Right lobe of liver (tissue), 6 donors: ENCODE results near the gene SLC22A4. TPM values are rescaled to one million over a fixed set of nuclear protein-coding genes. Genes with fewer than 3 reads are reported as not detected.

ENCODE experiments used
- ATAC-seq, 4 donors: fragments of 200-7000 bp; cut with Tn5 transposase; one replicate each; pipeline ENCODE4 v1.9.1; 2020; ENCODE audit warnings: mild to moderate bottlenecking in 4 of 4, moderate library complexity in 4 of 4
- DNase-seq, 3 donors: peaks; one replicate each; pipeline ENCODE4 v3.0.0-alpha.2; 2020
- H3K27ac ChIP-seq, 3 donors: fragments of 200-600 bp; one replicate each; pipeline ENCODE4 v1.8.0; 2022
- H3K27me3 ChIP-seq, 2 donors: fragments of 200-600 bp; one replicate each; pipeline ENCODE4 v1.8.0; 2022
- H3K36me3 ChIP-seq, 4 donors: fragments of 200-600 bp; sonication (generic) in 1 of 4; one replicate each; pipeline versions ENCODE4 v1.5.1 to v1.8.0; 2017 to 2022; ENCODE audit warnings: control low read depth in 1 of 4
- H3K4me1 ChIP-seq, 4 donors: fragments of 200-600 bp; sonication (generic) in 1 of 4; one replicate each; pipeline versions ENCODE4 v1.5.1 to v1.8.0; 2017 to 2022; ENCODE audit warnings: control low read depth in 1 of 4
- H3K4me3 ChIP-seq, 3 donors: fragments of 200-600 bp; one replicate each; pipeline ENCODE4 v1.8.0; 2022
- H3K9me3 ChIP-seq, 4 donors: fragments of 200-600 bp; sonication (generic) in 1 of 4; one replicate each; pipeline versions ENCODE4 v1.5.1 to v1.8.0; 2017 to 2022; ENCODE audit warnings: control low read depth in 1 of 4
- CTCF ChIP-seq, 4 donors: fragments of 200-600 bp in 3 of 4; fragments of 450-650 bp in 1 of 4; IDR thresholded peaks; one replicate each; pipeline versions ENCODE4 v1.5.1 to v1.8.0; 2016 to 2022; ENCODE audit warnings: antibody characterized with exemption in 4 of 4, mild to moderate bottlenecking in 2 of 4
- POLR2A ChIP-seq: fragments of 450-650 bp; IDR thresholded peaks from one replicate; pipeline ENCODE4 v1.6.1; 2017; ENCODE audit warnings: antibody characterized with exemption, mild to moderate bottlenecking
- WGBS: methylation state at CpG from one replicate; pipeline ENCODE4 v1.1.6; 2018; ENCODE audit warnings: low coverage, low lambda C conversion rate; ENCODE audit not compliant: insufficient coverage; ENCODE audit errors: missing lambda C conversion rate; 5-methylcytosine and 5-hydroxymethylcytosine counted together
- intact Hi-C, 2 donors: fragments of 100-400 bp; cut with DNase I; formaldehyde crosslinking; loops; one replicate each; pipeline versions ENCODE4 v1.11.2 to v1.14.1; 2022
- total RNA-seq, 6 experiments: library from RNA; depleted of rRNA in 2 of 6; stranded (reverse); fragments of >200 nt in 2 of 6; fragmentation: NEBNext Ultra II Directional in 3 of 6; extraction: Animal tissue kit (Norgen Biotek cat#: 25700) in 3 of 6; gene quantifications; one replicate each; pipeline versions ENCODE4 v1.1.0 to v1.2.4, GENCODE V29; 2016 to 2023
- donor health status: DM: no; HTN: yes; CAD: no.
- donor health status: DM: no; HTN: no; CAD: no.
- donor health status: DM: no; HTN: no; CAD: no.
- donor health status: DM: no; HTN: yes; CAD: no.
- donor health status: DM: no; HTN: yes; CAD: no.

SLC22A4 gene
- total RNA-seq, 6 experiments from 2014 or later = 0.31 to 0.59 (median 0.36) TPM

GRCh38 chr5:132365213-132365612 lies 71.0 kb downstream of the SLC22A4 start:
- Histone ChIP-seq H3K27ac (no peak overlapping the region), H3K4me1 (peaks cover 0 to 30% (median 10%) of the 10 kb centered on the region in 4 donors), H3K27me3 (no peaks in the 10 kb centered on the region), H3K9me3 (no peaks in the 10 kb centered on the region), H3K36me3 (no peaks in the 10 kb centered on the region), H3K4me3 (no peak overlapping the region)
- DNase-seq (no peak), ATAC-seq (no peak)
- intact Hi-C loops = no loop called here
- TF ChIP-seq CTCF (IDR thresholded peaks at IDR 0.05) (no peak), POLR2A (no peak)
- 76% methylated on average over 5 of the region's 6 CpGs for WGBS

- Histone ChIP-seq H3K27ac (peak overlapping the region in 2 of 3 donors; percentile 78 to 88), H3K9me3 (no peaks in the 10 kb centered on the region), H3K4me3 (peak overlapping the region in 2 of 3 donors; percentile 79 to 83), H3K36me3 (no peaks in the 10 kb centered on the region), H3K27me3 (no peaks in the 10 kb centered on the region), H3K4me1 (peaks cover 0 to 50% (median 20%) of the 10 kb centered on the region in 4 donors)
- ATAC-seq = no peak
- intact Hi-C loops = no loop called here
- WGBS = 42% methylated on average over 4 of the region's 4 CpGs
- TF ChIP-seq CTCF (IDR thresholded peaks at IDR 0.05) (no peak), POLR2A (no peak)
- no peak for DNase-seq
Observed at GRCh38 chr5:132368186-132368585, 74.0 kb downstream of the SLC22A4 start.

- intact Hi-C loops = no loop called here
- H3K9me3 ChIP-seq = no peaks in the 10 kb centered on the region
- DNase-seq (no peak), ATAC-seq (peak; percentile 4 to 41 (median 38))
- H3K27me3 ChIP-seq = no peaks in the 10 kb centered on the region
- H3K4me3 ChIP-seq = peak overlapping the region; percentile 79 to 83 (median 82)
- peak overlapping the region; percentile 69 to 88 (median 78) for H3K27ac ChIP-seq
- 1% methylated on average over 8 of the region's 9 CpGs for WGBS
- no peak for TF ChIP-seq CTCF (IDR thresholded peaks at IDR 0.05)
- TF ChIP-seq POLR2A = no peak
- no peaks in the 10 kb centered on the region for H3K36me3 ChIP-seq
- peaks cover 0 to 41% (median 19%) of the 10 kb centered on the region in 4 donors for H3K4me1 ChIP-seq
Observed at GRCh38 chr5:132369007-132369473, 74.8 kb downstream of the SLC22A4 start.

- 3% methylated on average over 6 of the region's 83 CpGs for WGBS
- peak; percentile 88 to 91 (median 90) for DNase-seq
- peak within 1 kb of the TSS; percentile 69 to 88 (median 78) for H3K27ac ChIP-seq
- no peaks in the 10 kb centered on the region for H3K9me3 ChIP-seq
- peaks cover 0 to 35% (median 18%) of the 10 kb centered on the region in 4 donors for H3K4me1 ChIP-seq
- H3K36me3 ChIP-seq = no peaks in the 10 kb centered on the region
- no peaks in the 10 kb centered on the region for H3K27me3 ChIP-seq
- ATAC-seq = peak; percentile 88 to 96 (median 92)
- intact Hi-C loops = no loop called here
- TF ChIP-seq POLR2A (peak; percentile 91), CTCF (IDR thresholded peaks at IDR 0.05) (no peak)
- peak within 1 kb of the TSS; percentile 79 to 83 (median 82) for H3K4me3 ChIP-seq
Observed at GRCh38 chr5:132369474-132370180, 75.4 kb downstream of the SLC22A4 start, which contains the start of gene SLC22A5. Gene SLC22A5, plus strand, starts transcription at chr5:132369710. Its CDS starts 263 bp downstream, at chr5:132369973.
